ENCODE results near the gene CCDC18.

Gene CCDC18

GRCh38 chr1:93194231-93194990 lies 13.9 kb downstream of the CCDC18 start:
- H3K4me3 ChIP-seq (ENCODE audit: low read length), result no peak overlapping the region
- no peak for DNase-seq (ENCODE audit: low read depth)
- no peak for TF ChIP-seq CTCF (IDR thresholded peaks at IDR 0.05; ENCODE audit: insufficient read depth, low read depth, low read length, missing control alignments)

GRCh38 chr1:93196591-93196990 lies 16.1 kb downstream of the CCDC18 start:
- no peak overlapping the region for H3K4me3 ChIP-seq (ENCODE audit: low read length)
- DNase-seq (ENCODE audit: low read depth), result peak; percentile 5
- no peak for TF ChIP-seq CTCF (IDR thresholded peaks at IDR 0.05; ENCODE audit: insufficient read depth, low read depth, low read length, missing control alignments)

- no peak for DNase-seq (ENCODE audit: low read depth)
- TF ChIP-seq CTCF (IDR thresholded peaks at IDR 0.05; ENCODE audit: insufficient read depth, low read depth, low read length, missing control alignments), result no peak
- no peak overlapping the region for H3K4me3 ChIP-seq (ENCODE audit: low read length)
These were observed 18.6 kb downstream of the CCDC18 start for GRCh38 chr1:93199150-93199549.

GRCh38 chr1:93200086-93200620 lies 19.6 kb downstream of the CCDC18 start:
- DNase-seq (ENCODE audit: low read depth), result no peak
- TF ChIP-seq CTCF (IDR thresholded peaks at IDR 0.05; ENCODE audit: insufficient read depth, low read depth, low read length, missing control alignments), result no peak
- no peak overlapping the region for H3K4me3 ChIP-seq (ENCODE audit: low read length)

GRCh38 chr1:93200714-93201113 lies 20.2 kb downstream of the CCDC18 start:
- no peak for TF ChIP-seq CTCF (IDR thresholded peaks at IDR 0.05; ENCODE audit: insufficient read depth, low read depth, low read length, missing control alignments)
- H3K4me3 ChIP-seq (ENCODE audit: low read length), result no peak overlapping the region
- no peak for DNase-seq (ENCODE audit: low read depth)

- DNase-seq (ENCODE audit: low read depth), result no peak
- TF ChIP-seq CTCF (IDR thresholded peaks at IDR 0.05; ENCODE audit: insufficient read depth, low read depth, low read length, missing control alignments), result no peak
- no peak overlapping the region for H3K4me3 ChIP-seq (ENCODE audit: low read length)
These were observed 25.5 kb downstream of the CCDC18 start for GRCh38 chr1:93205892-93206566.
